ENCODE measurements around the gene SERINC5. TPM values are rescaled to one million over a fixed set of nuclear protein-coding genes. Genes with fewer than 3 reads are reported as not detected.

Gene SERINC5
- total RNA-seq, 2 experiments from 2014 or later, result 52.5 to 54.5 TPM

GRCh38 chr5:80076131-80077050 lies 179.5 kb downstream of the SERINC5 start:
- no peak overlapping the region for H3K27ac Mint-ChIP-seq
- H3K4me3 Mint-ChIP-seq, result no peak overlapping the region
- DNase-seq (no peak), ATAC-seq (no peak)
- H3K4me1 Mint-ChIP-seq (ENCODE audit: low read depth), result no peaks in the 10 kb centered on the region
- ChIA-PET CTCF (interaction anchor here (1.1 to 2.7 kb wide), 2 partner anchors 7 to 13 kb away, joined by 4 to 10 read pairs; no protein-coding TSS in a partner anchor), POLR2A (no interaction called here)
- no peaks in the 10 kb centered on the region for H3K9me3 Mint-ChIP-seq (ENCODE audit: insufficient read depth)
- H3K36me3 Mint-ChIP-seq (ENCODE audit: low read depth), result no peaks in the 10 kb centered on the region
- H3K27me3 Mint-ChIP-seq (ENCODE audit: low read depth), result no peaks in the 10 kb centered on the region

- POLR2A ChIA-PET, result no interaction called here
- H3K4me3 Mint-ChIP-seq, result no peak overlapping the region
- no peaks in the 10 kb centered on the region for H3K9me3 Mint-ChIP-seq (ENCODE audit: insufficient read depth)
- no peak overlapping the region for H3K27ac Mint-ChIP-seq
- no peaks in the 10 kb centered on the region for H3K27me3 Mint-ChIP-seq (ENCODE audit: low read depth)
- peaks cover 20% of the 10 kb centered on the region for H3K4me1 Mint-ChIP-seq (ENCODE audit: low read depth)
- ATAC-seq (no peak), DNase-seq (no peak)
- CTCF ChIA-PET, result interaction anchor here (3.3 kb wide), 1 partner anchor 11 kb away, joined by 21 read pairs; no protein-coding TSS in a partner anchor
- H3K36me3 Mint-ChIP-seq (ENCODE audit: low read depth), result no peaks in the 10 kb centered on the region
Measured at GRCh38 chr5:80072103-80073073, 183.5 kb downstream of the SERINC5 start.

- ATAC-seq, result no peak
- Mint-ChIP-seq H3K4me3 (no peak overlapping the region), H3K4me1 (ENCODE audit: low read depth) (peaks cover 20% of the 10 kb centered on the region), H3K27me3 (ENCODE audit: low read depth) (no peaks in the 10 kb centered on the region), H3K27ac (peak overlapping the region; percentile 67), H3K36me3 (ENCODE audit: low read depth) (no peaks in the 10 kb centered on the region), H3K9me3 (ENCODE audit: insufficient read depth) (no peaks in the 10 kb centered on the region)
- POLR2A ChIA-PET, result no interaction called here
- CTCF ChIA-PET, result interaction anchor here (0.6 to 3.3 kb wide), 2 partner anchors 12 to 226 kb away, joined by 3 to 21 read pairs; no protein-coding TSS in a partner anchor
- no peak for DNase-seq
Measured at GRCh38 chr5:80071510-80072021, 184.3 kb downstream of the SERINC5 start.

GRCh38 chr5:80070338-80071056 lies 185.4 kb downstream of the SERINC5 start:
- ATAC-seq (peak; percentile 15), DNase-seq (no peak)
- ChIA-PET CTCF (interaction anchor here (1.0 to 2.0 kb wide), 2 partner anchors 13 to 21 kb away, joined by 3 to 15 read pairs; no protein-coding TSS in a partner anchor), POLR2A (no interaction called here)
- no peak overlapping the region for H3K4me3 Mint-ChIP-seq
- H3K36me3 Mint-ChIP-seq (ENCODE audit: low read depth), result no peaks in the 10 kb centered on the region
- H3K9me3 Mint-ChIP-seq (ENCODE audit: insufficient read depth), result no peaks in the 10 kb centered on the region
- peaks cover 20% of the 10 kb centered on the region for H3K4me1 Mint-ChIP-seq (ENCODE audit: low read depth)
- peak overlapping the region; percentile 67 for H3K27ac Mint-ChIP-seq
- no peaks in the 10 kb centered on the region for H3K27me3 Mint-ChIP-seq (ENCODE audit: low read depth)

- POLR2A ChIA-PET, result no interaction called here
- Mint-ChIP-seq H3K4me3 (no peak overlapping the region), H3K27me3 (ENCODE audit: low read depth) (no peaks in the 10 kb centered on the region), H3K4me1 (ENCODE audit: low read depth) (peaks cover 20% of the 10 kb centered on the region), H3K9me3 (ENCODE audit: insufficient read depth) (no peaks in the 10 kb centered on the region), H3K36me3 (ENCODE audit: low read depth) (no peaks in the 10 kb centered on the region), H3K27ac (peak overlapping the region; percentile 67)
- CTCF ChIA-PET, result interaction anchor here (1.0 to 2.0 kb wide), 2 partner anchors 14 to 22 kb away, joined by 3 to 15 read pairs; no protein-coding TSS in a partner anchor
- ATAC-seq (peak; percentile 27), DNase-seq (no peak)
Measured at GRCh38 chr5:80069918-80070318, 185.9 kb downstream of the SERINC5 start.

- ChIA-PET POLR2A (no interaction called here), CTCF (interaction anchor here (2.0 kb wide), 1 partner anchor 15 kb away, joined by 15 read pairs; no protein-coding TSS in a partner anchor)
- no peaks in the 10 kb centered on the region for H3K27me3 Mint-ChIP-seq (ENCODE audit: low read depth)
- no peak overlapping the region for H3K4me3 Mint-ChIP-seq
- H3K4me1 Mint-ChIP-seq (ENCODE audit: low read depth), result peaks cover 20% of the 10 kb centered on the region
- no peaks in the 10 kb centered on the region for H3K36me3 Mint-ChIP-seq (ENCODE audit: low read depth)
- no peak for ATAC-seq
- H3K27ac Mint-ChIP-seq, result no peak overlapping the region
- no peak for DNase-seq
- H3K9me3 Mint-ChIP-seq (ENCODE audit: insufficient read depth), result no peaks in the 10 kb centered on the region
Measured at GRCh38 chr5:80069251-80069800, 186.5 kb downstream of the SERINC5 start.

GRCh38 chr5:80068775-80069174 lies 187.1 kb downstream of the SERINC5 start:
- Mint-ChIP-seq H3K36me3 (ENCODE audit: low read depth) (no peaks in the 10 kb centered on the region), H3K4me3 (no peak overlapping the region), H3K27me3 (ENCODE audit: low read depth) (no peaks in the 10 kb centered on the region), H3K27ac (no peak overlapping the region), H3K4me1 (ENCODE audit: low read depth) (peaks cover 20% of the 10 kb centered on the region), H3K9me3 (ENCODE audit: insufficient read depth) (no peaks in the 10 kb centered on the region)
- DNase-seq, result no peak
- CTCF ChIA-PET, result interaction anchor here (1.1 to 2.0 kb wide), 3 partner anchors 15 to 25 kb away, joined by 3 to 15 read pairs (median 4); no protein-coding TSS in a partner anchor
- POLR2A ChIA-PET, result no interaction called here
- ATAC-seq, result no peak

GRCh38 chr5:80068246-80068636 lies 187.6 kb downstream of the SERINC5 start:
- Mint-ChIP-seq H3K4me1 (ENCODE audit: low read depth) (peaks cover 20% of the 10 kb centered on the region), H3K27me3 (ENCODE audit: low read depth) (no peaks in the 10 kb centered on the region), H3K36me3 (ENCODE audit: low read depth) (no peaks in the 10 kb centered on the region), H3K4me3 (no peak overlapping the region), H3K27ac (no peak overlapping the region), H3K9me3 (ENCODE audit: insufficient read depth) (no peaks in the 10 kb centered on the region)
- ATAC-seq (no peak), DNase-seq (no peak)
- ChIA-PET CTCF (interaction anchor here (1.1 to 1.8 kb wide), 2 partner anchors 16 to 25 kb away, joined by 3 to 4 read pairs; no protein-coding TSS in a partner anchor), POLR2A (no interaction called here)

- Mint-ChIP-seq H3K27ac (no peak overlapping the region), H3K36me3 (ENCODE audit: low read depth) (no peaks in the 10 kb centered on the region), H3K27me3 (ENCODE audit: low read depth) (no peaks in the 10 kb centered on the region), H3K9me3 (ENCODE audit: insufficient read depth) (no peaks in the 10 kb centered on the region), H3K4me3 (no peak overlapping the region), H3K4me1 (ENCODE audit: low read depth) (peaks cover 20% of the 10 kb centered on the region)
- ATAC-seq (no peak), DNase-seq (no peak)
- ChIA-PET CTCF (interaction anchor here (1.1 to 1.8 kb wide), 2 partner anchors 16 to 24 kb away, joined by 3 to 4 read pairs; no protein-coding TSS in a partner anchor), POLR2A (no interaction called here)
Measured at GRCh38 chr5:80067531-80068245, 188.2 kb downstream of the SERINC5 start.

- Mint-ChIP-seq H3K27me3 (ENCODE audit: low read depth) (no peaks in the 10 kb centered on the region), H3K4me1 (ENCODE audit: low read depth) (peaks cover 20% of the 10 kb centered on the region), H3K9me3 (ENCODE audit: insufficient read depth) (no peaks in the 10 kb centered on the region), H3K27ac (no peak overlapping the region), H3K36me3 (ENCODE audit: low read depth) (no peaks in the 10 kb centered on the region), H3K4me3 (no peak overlapping the region)
- POLR2A ChIA-PET, result no interaction called here
- CTCF ChIA-PET, result interaction anchor here (1.8 kb wide), 1 partner anchor 23 kb away, joined by 4 read pairs; no protein-coding TSS in a partner anchor
- ATAC-seq (no peak), DNase-seq (no peak)
Measured at GRCh38 chr5:80067016-80067415, 188.8 kb downstream of the SERINC5 start.
